ENCODE measurements around the gene GRIA1.

GRCh38 chr5:153807801-153808200 lies 317.3 kb downstream of the GRIA1 start:
- TF ChIP-seq CTCF (conservative IDR thresholded peaks at IDR 0.05; ENCODE audit: low read length) (no peak), EZH2phosphoT487 (IDR thresholded peaks at IDR 0.05; ENCODE audit: borderline replicate concordance) (no peak)

Measured in Loucy (cell line).